Suprapubic skin (tissue), 4 donors: ENCODE results near the gene DDIT4.

Experiments
- EP300 ChIP-seq: sonication (generic); formaldehyde crosslinking; IDR thresholded peaks from one replicate; pipeline ENCODE4 v1.6.1; 2017; ENCODE audit warnings: antibody characterized with exemption
- POLR2AphosphoS5 ChIP-seq, 3 donors: sonication (generic); formaldehyde crosslinking; IDR thresholded peaks; one replicate each; pipeline ENCODE4 v1.6.1; 2017; ENCODE audit warnings: antibody characterized with exemption in 3 of 3
- TF ChIP-seq, protein P1 (sequence below), 2 donors: fragments of 200-600 bp in 1 of 2; fragments of 450-650 bp in 1 of 2; sonication (generic) in 1 of 2; IDR thresholded peaks; one replicate each; pipeline ENCODE4 v1.5.1; 2016 to 2019; ENCODE audit warnings: antibody characterized with exemption in 2 of 2, mild to moderate bottlenecking in 1 of 2, moderate library complexity in 1 of 2

DNA sequence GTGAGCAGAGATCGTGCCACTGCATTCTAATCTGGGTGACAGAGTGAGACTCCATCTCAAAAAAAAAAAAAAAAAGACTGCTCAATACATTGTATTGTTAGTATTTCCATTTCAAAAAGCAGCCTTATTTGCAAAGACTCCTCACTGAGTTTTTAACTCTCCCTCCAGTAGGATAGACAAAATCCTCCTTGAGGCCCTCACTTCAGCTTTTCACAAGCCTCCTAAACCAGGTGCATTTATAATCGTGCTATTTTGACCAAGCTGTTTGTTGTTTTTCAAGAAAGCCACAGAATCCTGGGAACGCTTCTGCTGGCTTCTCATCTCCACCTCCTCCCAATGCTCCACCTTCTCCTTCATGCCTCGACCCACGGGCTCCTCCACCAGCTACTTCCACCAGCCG, 6.3 kb upstream of the DDIT4 start:
- TF ChIP-seq, protein P1, sequence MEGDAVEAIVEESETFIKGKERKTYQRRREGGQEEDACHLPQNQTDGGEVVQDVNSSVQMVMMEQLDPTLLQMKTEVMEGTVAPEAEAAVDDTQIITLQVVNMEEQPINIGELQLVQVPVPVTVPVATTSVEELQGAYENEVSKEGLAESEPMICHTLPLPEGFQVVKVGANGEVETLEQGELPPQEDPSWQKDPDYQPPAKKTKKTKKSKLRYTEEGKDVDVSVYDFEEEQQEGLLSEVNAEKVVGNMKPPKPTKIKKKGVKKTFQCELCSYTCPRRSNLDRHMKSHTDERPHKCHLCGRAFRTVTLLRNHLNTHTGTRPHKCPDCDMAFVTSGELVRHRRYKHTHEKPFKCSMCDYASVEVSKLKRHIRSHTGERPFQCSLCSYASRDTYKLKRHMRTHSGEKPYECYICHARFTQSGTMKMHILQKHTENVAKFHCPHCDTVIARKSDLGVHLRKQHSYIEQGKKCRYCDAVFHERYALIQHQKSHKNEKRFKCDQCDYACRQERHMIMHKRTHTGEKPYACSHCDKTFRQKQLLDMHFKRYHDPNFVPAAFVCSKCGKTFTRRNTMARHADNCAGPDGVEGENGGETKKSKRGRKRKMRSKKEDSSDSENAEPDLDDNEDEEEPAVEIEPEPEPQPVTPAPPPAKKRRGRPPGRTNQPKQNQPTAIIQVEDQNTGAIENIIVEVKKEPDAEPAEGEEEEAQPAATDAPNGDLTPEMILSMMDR (IDR thresholded peaks at IDR 0.05) = no peak
- TF ChIP-seq EP300 (no peak), POLR2AphosphoS5 (IDR thresholded peaks at IDR 0.05) (no peak)
